Kidney epithelial cell (primary cell): ENCODE results near the gene SMAD4. TPM values are rescaled to one million over a fixed set of nuclear protein-coding genes. Genes with fewer than 3 reads are reported as not detected.
"Not testable (repeated sequence)": the region's sequence is repeated elsewhere in the genome, so short reads cannot be mapped to it uniquely, and the experiment has no call there.

Source experiments
- DNase-seq: peaks from one replicate; pipeline ENCODE4 v3.0.0-alpha.2; 2010; ENCODE audit warnings: low read depth
- H3K27me3 ChIP-seq: 2 replicates; pipeline ENCODE4 v1.6.0; 2011; ENCODE audit warnings: low read length; ENCODE audit not compliant: control insufficient read depth, insufficient read depth
- H3K36me3 ChIP-seq: 2 replicates; pipeline ENCODE4 v1.5.1; 2011; ENCODE audit warnings: low read length; ENCODE audit not compliant: control insufficient read depth, insufficient read depth
- H3K4me3 ChIP-seq: 2 replicates; pipeline ENCODE4 v1.5.1; 2011; ENCODE audit warnings: low read depth, mild to moderate bottlenecking, control low read depth, low read length
- CTCF ChIP-seq: IDR thresholded peaks from 2 replicates; pipeline ENCODE4 v1.5.1; 2011; ENCODE audit warnings: mild to moderate bottlenecking, moderate library complexity, low read length, control low read depth, inconsistent platforms; ENCODE audit not compliant: insufficient read depth, poor library complexity, severe bottlenecking
- total RNA-seq: library from RNA; depleted of rRNA; stranded (reverse); fragments of >200 nt; gene quantifications from 2 replicates; pipeline ENCODE4 v1.2.3, GENCODE V29; 2015

SMAD4 gene
- total RNA-seq, 1 donor from 2014 or later = 130 TPM

GRCh38 chr18:50987261-50987660 is 42.8 kb upstream of the SMAD4 start:
- DNase-seq = no peak
- no peaks in the 10 kb centered on the region for H3K27me3 ChIP-seq

GRCh38 chr18:50989711-50990110 is 40.3 kb upstream of the SMAD4 start:
- H3K36me3 ChIP-seq = no peaks in the 10 kb centered on the region
- no peak for TF ChIP-seq CTCF
- no peak for DNase-seq
- H3K4me3 ChIP-seq = no peak overlapping the region
- no peaks in the 10 kb centered on the region for H3K27me3 ChIP-seq

More at GRCh38 chr18:50987261-50987660, 42.8 kb upstream of the SMAD4 start:
- no peaks in the 10 kb centered on the region for H3K36me3 ChIP-seq
- TF ChIP-seq CTCF = no peak
- H3K4me3 ChIP-seq = no peak overlapping the region

- TF ChIP-seq CTCF = no peak
- Histone ChIP-seq H3K36me3 (no peaks in the 10 kb centered on the region), H3K4me3 (no peak overlapping the region), H3K27me3 (no peaks in the 10 kb centered on the region)
- no peak for DNase-seq
Measured at GRCh38 chr18:50992351-50992762, 37.7 kb upstream of the SMAD4 start.

GRCh38 chr18:50994031-50994430 is 36.0 kb upstream of the SMAD4 start:
- no peak for TF ChIP-seq CTCF
- no peak for DNase-seq
- Histone ChIP-seq H3K4me3 (no peak overlapping the region), H3K36me3 (no peaks in the 10 kb centered on the region), H3K27me3 (no peaks in the 10 kb centered on the region)

- not testable (repeated sequence) for H3K36me3 ChIP-seq, DNase-seq, H3K27me3 ChIP-seq, H3K4me3 ChIP-seq
Measured at GRCh38 chr18:51003174-51003573, 26.8 kb upstream of the SMAD4 start.

GRCh38 chr18:51006061-51006818 is 23.8 kb upstream of the SMAD4 start:
- no peak overlapping the region for H3K4me3 ChIP-seq
- no peak for DNase-seq
- H3K27me3 ChIP-seq = no peaks in the 10 kb centered on the region
- no peak for TF ChIP-seq CTCF
- H3K36me3 ChIP-seq = no peaks in the 10 kb centered on the region
